ENCODE measurements around the gene KDELR3. TPM values are rescaled to one million over a fixed set of nuclear protein-coding genes. Genes with fewer than 3 reads are reported as not detected.

Gene KDELR3
- total RNA-seq, 1 experiment from 2014 or later, result 8.2 TPM

DNA sequence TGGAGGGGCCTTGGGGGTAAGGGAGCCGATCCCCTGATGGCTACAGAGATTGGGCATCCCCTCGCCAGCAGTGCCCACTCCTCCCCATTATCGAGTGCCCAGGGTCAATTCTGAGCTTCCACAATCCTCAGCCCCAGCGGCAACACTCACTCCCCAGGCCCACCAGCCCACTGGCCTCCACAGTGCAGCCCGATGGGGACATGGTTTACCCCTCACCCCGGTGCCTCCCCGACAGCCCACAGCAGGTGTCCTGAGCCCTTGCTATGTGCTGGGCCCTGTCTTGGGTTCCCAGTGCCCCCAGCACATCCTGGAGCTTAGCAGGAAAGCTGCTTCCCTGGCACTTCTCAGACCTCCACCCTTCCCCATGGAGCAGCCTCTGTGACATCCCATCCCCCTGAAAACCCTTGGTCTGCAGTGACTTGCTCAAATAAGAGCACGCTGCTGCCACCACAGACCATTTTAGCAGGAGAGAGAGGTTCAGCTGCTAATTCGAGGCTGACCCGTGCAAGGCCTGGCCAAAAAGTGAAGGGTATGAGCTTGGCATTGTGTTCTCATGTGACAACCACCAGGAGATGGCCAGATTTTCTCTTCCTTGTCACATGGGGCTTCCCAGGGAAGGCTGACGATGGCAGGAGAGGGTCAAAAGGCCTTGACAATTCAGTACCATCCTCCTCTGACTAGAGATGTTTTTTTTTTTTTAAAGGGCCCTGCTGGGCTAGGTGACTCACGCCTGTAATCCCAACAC lies 36.5 kb upstream of the KDELR3 start:
- Histone ChIP-seq H3K36me3 (replicated peaks; ENCODE audit: control insufficient read depth, insufficient read depth, low read length) (no peaks in the 10 kb centered on the region), H3K4me3 (ENCODE audit: insufficient read depth, low read depth, low read length) (no peak overlapping the region), H3K27me3 (ENCODE audit: control insufficient read depth, insufficient read depth, low read length) (no peaks in the 10 kb centered on the region)
- DNase-seq, result no peak

DNA sequence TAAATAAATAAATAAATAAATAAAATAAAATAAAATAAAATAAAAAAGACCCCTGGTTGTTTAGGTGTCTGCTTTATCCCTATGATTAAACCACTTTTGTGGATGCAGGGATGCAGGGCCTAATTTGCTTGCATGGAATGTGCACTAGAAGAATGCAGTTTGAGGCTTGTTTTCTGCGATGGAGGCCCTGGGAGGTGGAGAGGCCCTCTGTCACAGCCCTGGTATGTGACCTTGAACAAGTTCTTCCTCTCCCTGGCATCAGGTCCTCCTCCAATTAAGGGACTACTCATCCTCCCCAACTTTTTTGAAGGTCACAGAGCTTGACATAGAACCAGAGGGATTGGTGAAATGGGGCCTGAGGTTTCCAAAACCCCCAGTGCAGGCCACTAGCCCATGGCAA lies 35.6 kb upstream of the KDELR3 start:
- no peaks in the 10 kb centered on the region for H3K27me3 ChIP-seq (ENCODE audit: control insufficient read depth, insufficient read depth, low read length)
- H3K36me3 ChIP-seq (replicated peaks; ENCODE audit: control insufficient read depth, insufficient read depth, low read length), result no peaks in the 10 kb centered on the region
- DNase-seq, result no peak
- no peak overlapping the region for H3K4me3 ChIP-seq (ENCODE audit: insufficient read depth, low read depth, low read length)

DNA sequence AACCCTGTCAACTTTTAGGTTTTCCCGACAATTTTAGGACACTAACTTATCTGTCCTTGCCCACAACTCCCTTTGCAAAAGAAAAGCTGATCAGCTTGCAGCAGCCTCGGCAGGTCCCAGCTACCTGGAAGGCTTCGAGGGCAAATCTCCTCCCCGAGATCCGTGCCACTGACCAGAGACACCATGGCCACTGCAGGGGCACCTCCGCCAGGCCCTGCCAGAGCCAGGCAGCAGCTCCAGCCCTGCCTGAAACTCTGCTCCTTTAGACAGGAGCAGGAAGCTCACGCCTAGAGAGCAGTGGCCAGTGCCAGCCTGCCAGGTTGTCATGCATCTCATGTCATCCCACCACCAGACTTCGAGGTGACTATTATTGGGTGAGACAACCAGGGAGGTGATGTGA lies 34.0 kb upstream of the KDELR3 start:
- Histone ChIP-seq H3K36me3 (replicated peaks; ENCODE audit: control insufficient read depth, insufficient read depth, low read length) (no peaks in the 10 kb centered on the region), H3K4me3 (ENCODE audit: insufficient read depth, low read depth, low read length) (no peak overlapping the region), H3K27me3 (ENCODE audit: control insufficient read depth, insufficient read depth, low read length) (no peaks in the 10 kb centered on the region)
- DNase-seq, result no peak

DNA sequence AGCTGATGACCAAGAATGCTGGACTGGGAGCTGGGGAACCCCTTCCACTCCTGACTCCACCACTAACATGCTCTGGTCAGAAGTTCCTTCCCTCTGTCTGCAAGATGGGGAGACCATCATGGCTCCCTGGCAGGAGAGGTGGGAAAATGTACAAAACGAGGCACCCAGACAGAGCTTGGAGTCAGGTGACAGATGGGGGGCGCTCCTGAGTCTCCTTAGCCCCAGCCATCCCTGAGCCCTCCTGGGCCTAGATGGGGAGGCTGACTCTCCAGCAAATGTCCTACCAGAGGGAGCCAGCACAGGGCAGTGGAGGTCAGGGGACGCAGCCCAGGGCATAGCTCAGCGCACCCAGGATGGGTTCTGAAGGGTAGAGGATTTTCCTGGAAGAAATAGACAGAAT lies 32.9 kb upstream of the KDELR3 start:
- DNase-seq, result peak; percentile 92
- Histone ChIP-seq H3K4me3 (ENCODE audit: insufficient read depth, low read depth, low read length) (no peak overlapping the region), H3K27me3 (ENCODE audit: control insufficient read depth, insufficient read depth, low read length) (no peaks in the 10 kb centered on the region), H3K36me3 (replicated peaks; ENCODE audit: control insufficient read depth, insufficient read depth, low read length) (no peaks in the 10 kb centered on the region)

DNA sequence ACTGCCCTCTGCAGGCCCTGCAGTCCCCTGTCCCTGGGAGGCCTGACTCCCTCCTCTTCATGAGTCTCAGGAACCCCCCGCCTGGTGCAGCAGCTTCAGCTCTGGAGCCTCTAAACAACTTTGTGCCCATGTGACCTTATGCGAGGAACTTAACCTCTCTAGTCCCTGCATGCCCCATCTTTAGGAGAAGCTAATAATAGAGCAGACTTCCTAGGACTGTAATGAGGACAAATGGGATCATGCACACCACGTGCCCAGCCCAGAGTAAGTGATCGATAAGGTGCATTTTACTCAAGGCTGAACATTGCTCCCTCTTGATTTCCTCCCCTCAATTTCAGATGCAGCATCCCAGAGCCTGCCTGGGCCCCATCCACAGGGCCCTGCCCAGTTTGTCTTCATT lies 31.9 kb upstream of the KDELR3 start:
- Histone ChIP-seq H3K4me3 (ENCODE audit: insufficient read depth, low read depth, low read length) (no peak overlapping the region), H3K36me3 (replicated peaks; ENCODE audit: control insufficient read depth, insufficient read depth, low read length) (no peaks in the 10 kb centered on the region), H3K27me3 (ENCODE audit: control insufficient read depth, insufficient read depth, low read length) (no peaks in the 10 kb centered on the region)
- no peak for DNase-seq

DNA sequence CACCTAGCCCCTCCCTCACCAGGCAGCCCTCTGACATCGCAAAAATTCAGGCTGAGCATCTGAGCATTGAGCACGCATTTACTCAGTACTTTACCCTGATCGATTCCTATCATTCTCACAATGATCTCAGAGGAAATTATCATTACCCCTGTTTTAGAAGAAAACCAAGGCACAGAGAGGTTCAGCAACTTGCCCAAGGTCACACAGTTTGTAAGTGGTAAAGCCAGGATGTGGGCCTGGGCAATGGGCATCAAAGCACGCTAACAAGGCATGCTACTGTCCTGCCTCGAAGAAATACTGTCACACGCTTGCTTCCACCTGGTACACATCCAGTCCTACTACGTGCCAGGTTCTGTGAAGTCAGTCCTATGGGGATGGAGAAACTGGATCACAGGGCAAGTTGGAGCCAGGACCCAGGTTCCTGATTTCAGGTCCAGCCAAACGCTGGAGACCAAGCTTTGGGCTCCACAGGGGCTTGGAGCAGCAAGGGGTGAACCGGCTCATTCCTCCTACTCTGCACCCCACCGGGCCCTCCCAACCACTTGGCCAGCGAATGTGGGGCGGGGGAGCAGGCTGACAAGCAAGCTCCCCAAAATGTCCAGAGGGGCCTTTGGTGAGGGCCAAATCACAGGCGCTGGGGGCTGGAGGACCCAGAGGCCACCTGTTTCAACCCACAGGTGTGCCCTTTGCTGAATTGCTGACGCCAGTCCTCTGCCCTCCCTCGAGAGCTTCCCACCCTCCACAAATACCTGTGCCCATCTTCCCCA lies 31.1 kb upstream of the KDELR3 start:
- Histone ChIP-seq H3K36me3 (replicated peaks; ENCODE audit: control insufficient read depth, insufficient read depth, low read length) (no peaks in the 10 kb centered on the region), H3K4me3 (ENCODE audit: insufficient read depth, low read depth, low read length) (no peak overlapping the region), H3K27me3 (ENCODE audit: control insufficient read depth, insufficient read depth, low read length) (no peaks in the 10 kb centered on the region)
- no peak for DNase-seq

DNA sequence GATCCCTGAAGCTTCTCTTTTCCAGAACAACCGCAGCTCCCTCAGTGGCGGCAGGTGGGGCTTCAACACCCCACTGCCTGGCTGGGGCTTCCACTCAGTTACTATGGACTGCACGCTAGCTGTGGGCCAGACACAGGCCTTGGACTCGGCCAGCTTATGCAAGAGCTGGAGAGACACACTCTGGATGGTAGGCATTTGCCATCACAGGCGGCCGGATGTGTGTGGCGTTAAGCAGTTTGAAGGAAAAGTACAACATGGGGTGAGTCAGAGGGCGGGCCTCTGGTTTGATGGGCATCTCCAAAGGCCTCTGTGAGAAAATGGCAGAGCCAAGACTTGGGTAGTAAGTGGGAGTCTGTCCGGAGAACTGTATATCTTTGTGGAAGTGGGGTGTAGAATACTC lies 30.5 kb upstream of the KDELR3 start:
- no peaks in the 10 kb centered on the region for H3K27me3 ChIP-seq (ENCODE audit: control insufficient read depth, insufficient read depth, low read length)
- H3K4me3 ChIP-seq (ENCODE audit: insufficient read depth, low read depth, low read length), result no peak overlapping the region
- DNase-seq, result no peak
- no peaks in the 10 kb centered on the region for H3K36me3 ChIP-seq (replicated peaks; ENCODE audit: control insufficient read depth, insufficient read depth, low read length)

DNA sequence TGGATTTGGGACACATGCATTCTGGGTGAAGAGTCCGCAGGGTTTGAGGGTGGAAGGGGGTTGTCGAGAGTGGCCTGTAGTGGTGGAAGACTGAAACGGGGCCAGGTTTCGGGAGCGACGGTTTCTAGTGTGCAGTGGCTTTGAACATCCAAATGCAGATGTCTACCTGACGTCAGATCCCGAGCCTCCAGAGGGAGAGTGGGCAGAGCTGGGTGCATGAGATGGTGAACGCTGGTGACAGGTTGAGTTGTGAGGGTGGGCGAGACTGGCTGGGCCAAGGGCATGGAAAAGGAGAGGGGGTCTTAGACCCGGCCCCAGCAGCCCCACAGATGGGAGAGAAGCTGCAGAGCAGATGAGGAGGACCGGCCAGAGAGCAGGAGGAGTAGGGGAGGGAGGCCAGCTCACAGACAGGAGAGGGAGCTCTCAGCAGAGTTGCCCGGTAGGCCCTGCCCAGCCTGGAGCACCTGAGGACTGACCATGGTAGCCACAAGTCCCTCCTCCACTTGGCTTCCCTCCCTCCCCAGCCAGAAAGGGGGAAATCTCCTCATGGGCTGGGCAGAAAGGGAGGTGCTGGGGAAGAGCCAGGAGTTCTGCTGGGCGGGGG lies 27.0 kb upstream of the KDELR3 start:
- DNase-seq, result peak; percentile 73
- Histone ChIP-seq H3K36me3 (replicated peaks; ENCODE audit: control insufficient read depth, insufficient read depth, low read length) (no peaks in the 10 kb centered on the region), H3K4me3 (ENCODE audit: insufficient read depth, low read depth, low read length) (no peak overlapping the region), H3K27me3 (ENCODE audit: control insufficient read depth, insufficient read depth, low read length) (no peaks in the 10 kb centered on the region)

DNA sequence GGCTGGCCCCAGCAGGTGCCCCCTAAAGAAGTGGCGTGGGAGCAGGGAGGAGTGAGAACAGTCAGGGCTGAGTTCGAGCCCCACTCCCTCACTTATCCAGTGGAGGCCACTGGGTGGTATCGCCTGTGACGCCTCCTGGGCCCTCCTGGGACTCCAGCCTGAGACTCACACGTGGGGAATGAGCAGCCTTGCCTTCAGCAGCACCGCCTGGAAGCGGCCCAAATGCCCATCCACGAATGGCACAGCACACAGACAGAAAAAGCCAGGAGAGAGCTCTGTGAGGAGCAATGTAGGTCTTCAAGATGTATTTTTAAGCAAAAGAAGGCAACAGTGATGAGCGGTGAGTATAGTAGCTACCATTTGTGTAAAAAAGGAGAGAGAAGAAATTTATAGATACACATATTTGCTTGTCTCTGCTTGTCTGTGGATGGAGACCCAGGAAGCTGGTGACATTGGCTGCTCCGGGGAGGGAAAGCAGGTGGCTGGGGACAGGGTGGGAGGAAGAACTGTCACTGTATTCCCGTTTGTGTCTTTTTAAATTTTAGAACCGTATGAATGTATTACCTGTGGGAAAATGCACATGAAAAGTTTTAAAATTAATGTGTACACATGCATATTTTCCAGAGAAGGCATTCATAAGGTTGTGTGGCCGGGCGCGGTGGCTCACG lies 26.1 kb upstream of the KDELR3 start:
- DNase-seq, result no peak
- Histone ChIP-seq H3K27me3 (ENCODE audit: control insufficient read depth, insufficient read depth, low read length) (no peaks in the 10 kb centered on the region), H3K36me3 (replicated peaks; ENCODE audit: control insufficient read depth, insufficient read depth, low read length) (no peaks in the 10 kb centered on the region), H3K4me3 (ENCODE audit: insufficient read depth, low read depth, low read length) (no peak overlapping the region)

DNA sequence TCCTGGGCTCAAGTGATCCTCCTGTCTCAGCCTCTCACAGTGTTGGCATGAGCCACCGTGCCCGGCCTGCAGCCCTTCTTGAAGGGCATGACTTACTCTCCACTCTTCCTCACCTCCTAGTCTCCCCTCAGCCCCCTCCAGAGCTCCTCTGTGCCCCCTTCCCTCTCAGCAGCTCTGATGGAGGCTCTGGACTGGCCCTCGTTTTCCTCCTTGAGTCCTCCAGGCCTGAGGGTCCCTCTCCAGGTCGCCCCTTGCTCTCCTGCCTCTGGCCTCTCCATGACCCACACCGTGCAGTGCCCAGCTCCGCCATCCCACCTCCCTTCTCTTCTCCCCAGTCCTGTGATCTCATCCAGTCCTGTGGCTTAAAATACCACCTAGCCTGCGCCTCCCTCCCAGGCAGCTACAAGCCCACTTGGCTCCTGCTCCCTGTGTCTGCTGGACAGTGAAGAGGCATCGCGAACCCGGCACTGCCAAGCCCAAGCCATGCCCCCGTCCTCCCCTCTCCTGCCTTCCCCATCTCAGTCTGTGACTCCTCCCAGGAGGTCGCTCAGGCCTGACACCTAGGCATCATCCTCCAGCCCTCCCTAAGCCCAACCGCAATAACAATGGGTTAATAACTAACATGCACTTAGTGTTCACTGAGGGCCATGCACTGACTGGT lies 24.8 kb upstream of the KDELR3 start:
- no peaks in the 10 kb centered on the region for H3K27me3 ChIP-seq (ENCODE audit: control insufficient read depth, insufficient read depth, low read length)
- H3K4me3 ChIP-seq (ENCODE audit: insufficient read depth, low read depth, low read length), result no peak overlapping the region
- no peaks in the 10 kb centered on the region for H3K36me3 ChIP-seq (replicated peaks; ENCODE audit: control insufficient read depth, insufficient read depth, low read length)
- DNase-seq, result no peak

DNA sequence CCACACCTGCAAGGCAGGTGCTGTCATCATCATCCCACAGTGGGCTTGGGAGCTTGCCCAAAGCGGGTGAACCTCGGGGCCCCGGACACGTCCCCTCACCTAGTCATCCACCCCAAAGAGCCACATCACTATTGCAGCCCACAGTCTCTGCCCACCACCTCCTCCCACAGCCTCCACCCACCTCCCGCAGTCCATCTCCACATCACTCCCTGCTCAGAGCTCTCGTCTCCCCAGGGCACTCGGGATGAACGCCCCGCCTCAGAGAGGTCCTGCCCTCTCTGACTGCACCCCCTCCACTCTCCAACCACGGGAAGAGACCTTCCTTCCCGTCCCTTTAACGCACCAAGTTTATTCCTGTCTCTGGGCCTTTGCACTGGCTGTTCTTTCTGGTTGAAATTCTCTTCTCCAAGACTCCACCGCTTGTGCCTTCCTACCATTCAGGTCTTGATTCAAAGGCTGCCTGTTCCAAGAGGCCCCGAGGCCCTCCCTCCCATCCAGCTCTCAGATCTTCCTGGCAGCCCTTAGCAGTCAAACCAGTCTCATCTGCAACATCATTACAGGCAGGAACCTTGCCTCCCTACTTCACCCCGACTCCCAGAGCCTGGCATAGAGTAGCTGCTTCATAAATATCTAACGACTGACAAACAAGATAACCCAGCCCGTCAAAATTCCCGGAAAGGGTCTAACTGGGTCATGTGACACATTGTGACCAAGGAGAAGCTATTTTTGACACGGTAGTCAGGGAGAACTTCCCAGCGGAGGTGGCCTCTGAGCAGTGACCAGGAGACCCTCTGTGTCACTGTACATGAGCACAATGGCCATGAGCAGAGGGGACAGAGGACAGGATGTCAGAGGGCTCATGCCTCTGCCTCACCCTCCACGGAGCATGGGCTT lies 24.0 kb upstream of the KDELR3 start:
- no peaks in the 10 kb centered on the region for H3K36me3 ChIP-seq (replicated peaks; ENCODE audit: control insufficient read depth, insufficient read depth, low read length)
- H3K27me3 ChIP-seq (ENCODE audit: control insufficient read depth, insufficient read depth, low read length), result no peaks in the 10 kb centered on the region
- no peak for DNase-seq
- no peak overlapping the region for H3K4me3 ChIP-seq (ENCODE audit: insufficient read depth, low read depth, low read length)

DNA sequence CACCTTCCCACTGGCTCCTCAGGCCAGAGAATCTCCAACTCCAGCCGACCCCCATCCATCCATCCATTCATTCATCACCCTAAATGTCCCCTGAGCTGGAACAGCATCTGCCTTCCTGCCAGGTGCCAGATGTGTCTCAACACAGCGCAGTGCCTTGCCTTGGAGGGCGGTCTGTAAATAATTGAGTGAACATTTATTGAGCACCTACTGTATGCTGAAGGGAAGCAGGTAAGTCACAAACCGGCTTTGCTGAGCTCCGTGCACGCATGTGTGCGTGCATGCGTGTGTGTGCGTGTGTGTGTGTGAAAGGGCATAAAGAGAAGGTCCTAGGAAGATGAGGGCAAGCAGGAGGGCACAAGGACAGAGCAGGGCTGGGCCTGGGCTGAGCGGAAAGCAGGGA lies 23.1 kb upstream of the KDELR3 start:
- Histone ChIP-seq H3K4me3 (ENCODE audit: insufficient read depth, low read depth, low read length) (no peak overlapping the region), H3K27me3 (ENCODE audit: control insufficient read depth, insufficient read depth, low read length) (no peaks in the 10 kb centered on the region), H3K36me3 (replicated peaks; ENCODE audit: control insufficient read depth, insufficient read depth, low read length) (no peaks in the 10 kb centered on the region)
- DNase-seq, result no peak

DNA sequence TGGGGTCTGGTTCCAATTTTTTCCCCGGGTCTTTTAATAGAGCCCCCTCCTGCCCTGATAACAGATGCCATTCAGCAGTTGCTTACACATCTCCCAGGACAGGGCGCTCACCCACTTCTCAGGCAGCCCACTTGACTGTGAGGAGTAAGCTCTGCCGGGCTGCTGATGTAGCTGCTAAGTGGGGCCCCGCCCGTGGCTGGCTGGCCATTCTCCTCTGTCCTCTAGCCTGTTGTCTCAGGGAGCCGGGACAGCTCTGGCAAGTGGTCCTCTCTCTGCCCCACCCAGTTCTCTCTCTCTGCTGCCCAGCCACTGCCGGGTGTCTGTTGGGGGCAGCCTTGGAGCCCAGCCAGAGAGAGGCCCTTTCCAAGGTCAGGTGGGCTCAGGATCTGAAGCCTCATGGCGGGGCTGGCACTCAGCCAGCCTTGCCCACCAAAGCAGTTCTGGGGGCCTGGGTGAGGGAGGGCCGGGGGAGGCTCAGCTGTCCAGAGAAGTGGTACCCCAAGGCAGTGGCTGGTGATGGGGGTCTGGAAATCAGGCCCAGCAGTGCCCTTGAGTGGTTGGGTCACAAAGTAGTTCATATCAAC lies 21.8 kb upstream of the KDELR3 start:
- DNase-seq, result no peak
- Histone ChIP-seq H3K36me3 (replicated peaks; ENCODE audit: control insufficient read depth, insufficient read depth, low read length) (no peaks in the 10 kb centered on the region), H3K27me3 (ENCODE audit: control insufficient read depth, insufficient read depth, low read length) (no peaks in the 10 kb centered on the region; the same call in 1 of the 2 replicates), H3K4me3 (ENCODE audit: insufficient read depth, low read depth, low read length) (no peak overlapping the region)

Measured in H7 (cell line).